Medulla oblongata (tissue), 1 donor: ENCODE measurements around the gene GFRA1.

Source experiments
- DNase-seq: peaks from one replicate; pipeline ENCODE4 v3.0.0-alpha.2; 2015; ENCODE audit errors: extremely low spot score

Gene GFRA1

DNA sequence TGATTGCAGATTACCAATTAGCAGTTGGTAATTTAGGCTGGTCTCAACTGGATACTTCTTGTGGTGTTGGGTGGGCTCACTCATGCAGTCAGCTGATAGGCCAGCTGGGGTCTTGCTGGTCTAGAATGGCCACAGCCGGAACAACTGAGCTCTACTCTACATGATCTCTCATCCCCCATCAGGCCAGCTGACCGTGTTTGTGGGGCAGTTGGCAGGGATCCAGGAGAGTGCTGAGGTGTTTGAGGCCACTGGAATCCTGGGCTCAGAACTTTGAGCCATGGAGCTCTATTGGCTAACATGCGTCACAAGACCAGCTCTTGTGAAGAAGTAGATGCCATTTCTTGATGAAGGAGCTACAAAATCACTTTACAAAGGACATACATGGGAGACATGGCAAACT is 242.4 kb downstream of the GFRA1 start:
- DNase-seq: no peak

DNA sequence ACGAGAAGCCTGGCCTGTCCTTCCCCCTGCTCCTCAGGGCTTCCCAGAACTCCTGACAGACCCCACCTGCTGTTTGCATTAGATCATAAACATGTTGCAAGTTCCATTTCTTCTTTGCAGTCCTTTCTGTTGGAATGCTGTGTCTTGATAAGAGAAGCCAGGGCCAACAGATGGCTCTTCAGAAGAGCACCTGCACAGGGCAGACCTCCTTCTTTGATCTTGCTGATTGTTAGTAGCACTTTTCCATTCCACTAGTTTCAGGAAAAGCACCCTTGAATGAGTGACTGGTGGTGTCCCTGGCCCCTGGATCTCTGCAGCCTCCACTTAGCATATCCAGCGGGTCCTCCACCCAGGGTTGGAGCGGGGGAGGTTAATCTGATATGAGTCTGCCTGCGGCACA is 243.2 kb downstream of the GFRA1 start:
- no peak for DNase-seq

DNA sequence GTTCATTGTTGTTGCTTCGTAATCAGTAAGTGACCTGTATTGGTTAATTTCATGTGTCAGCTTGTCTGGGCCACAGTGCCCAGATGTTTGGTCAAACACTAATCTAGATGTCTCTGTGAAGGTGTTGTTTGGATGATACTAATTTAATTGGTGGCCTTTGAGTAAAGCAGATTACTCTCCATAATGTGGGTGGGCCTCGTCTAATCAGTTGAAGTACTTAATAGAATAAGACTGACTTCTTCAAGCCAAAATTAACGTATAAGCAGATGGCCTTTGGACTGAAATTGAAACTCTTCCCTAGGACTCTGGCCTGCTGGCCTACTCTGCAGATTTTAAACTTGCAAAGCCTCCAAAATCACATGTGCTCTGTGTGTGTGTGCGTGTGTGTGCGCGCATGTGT is 245.7 kb downstream of the GFRA1 start:
- no peak for DNase-seq

DNA sequence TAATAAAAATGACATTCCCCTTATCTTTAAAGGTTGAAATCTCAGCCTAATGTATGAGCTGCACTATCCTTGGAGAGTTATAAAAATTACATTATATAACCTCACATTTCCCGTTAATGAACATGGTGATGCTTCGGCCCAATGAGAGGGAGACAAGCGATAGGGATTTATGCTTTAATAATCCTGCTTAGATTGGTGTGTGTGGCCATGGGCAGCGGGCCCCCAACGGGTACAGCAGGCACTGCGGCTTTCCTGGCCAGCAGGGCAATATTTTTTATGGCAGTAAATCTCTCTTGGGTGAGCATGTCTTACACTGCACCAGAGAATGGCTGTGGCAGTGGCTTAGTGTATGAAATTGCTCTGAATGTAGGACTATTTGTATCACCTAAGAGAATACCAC is 246.3 kb downstream of the GFRA1 start:
- no peak for DNase-seq

DNA sequence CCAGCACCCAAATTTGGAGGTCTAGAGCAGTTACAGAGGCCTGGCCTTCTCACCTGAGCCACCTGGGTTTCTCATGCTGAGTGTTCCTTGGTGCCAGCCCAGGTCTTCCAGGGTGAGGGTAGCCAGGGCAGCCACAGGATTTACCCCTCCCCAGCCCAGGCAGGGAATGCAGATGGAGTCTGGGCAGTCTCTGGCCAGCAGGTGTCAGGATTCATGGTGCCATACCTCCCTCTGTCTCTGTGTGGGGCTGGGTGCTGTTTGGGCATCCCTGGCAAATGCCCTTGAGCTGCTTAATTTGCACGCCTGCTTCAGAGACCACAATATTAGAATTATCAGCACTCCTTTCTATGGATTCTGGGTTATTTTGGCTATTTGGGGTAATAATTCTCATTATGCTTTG is 246.7 kb downstream of the GFRA1 start:
- no peak for DNase-seq

DNA sequence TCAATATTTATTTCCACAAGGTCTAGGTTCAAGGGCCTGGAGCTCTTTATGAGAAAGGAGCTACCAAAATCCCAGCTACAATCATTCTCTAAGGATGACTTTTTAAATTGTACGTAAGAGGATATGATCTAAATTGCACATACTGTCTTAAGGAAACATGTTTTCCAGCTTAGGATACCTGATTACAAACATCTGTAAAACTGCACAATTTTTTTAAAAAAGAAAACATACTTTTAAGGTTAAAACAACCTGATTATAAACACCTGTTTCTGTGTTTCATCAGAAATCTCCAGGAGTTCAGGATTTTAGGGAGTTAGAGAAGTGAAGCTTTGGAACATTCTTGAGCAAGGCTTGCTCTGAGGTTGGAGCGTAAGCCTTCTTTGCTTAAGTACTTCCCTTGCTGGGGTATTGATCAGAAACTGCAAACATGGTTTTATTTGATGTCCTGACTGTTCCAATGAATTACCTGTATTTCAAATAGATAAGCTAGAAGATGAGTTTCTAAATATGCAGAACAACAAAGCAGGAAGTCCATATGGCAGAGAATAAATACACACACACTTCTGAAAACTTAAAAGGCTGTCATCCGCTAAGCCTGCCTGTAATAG is 248.6 kb downstream of the GFRA1 start:
- DNase-seq: no peak

DNA sequence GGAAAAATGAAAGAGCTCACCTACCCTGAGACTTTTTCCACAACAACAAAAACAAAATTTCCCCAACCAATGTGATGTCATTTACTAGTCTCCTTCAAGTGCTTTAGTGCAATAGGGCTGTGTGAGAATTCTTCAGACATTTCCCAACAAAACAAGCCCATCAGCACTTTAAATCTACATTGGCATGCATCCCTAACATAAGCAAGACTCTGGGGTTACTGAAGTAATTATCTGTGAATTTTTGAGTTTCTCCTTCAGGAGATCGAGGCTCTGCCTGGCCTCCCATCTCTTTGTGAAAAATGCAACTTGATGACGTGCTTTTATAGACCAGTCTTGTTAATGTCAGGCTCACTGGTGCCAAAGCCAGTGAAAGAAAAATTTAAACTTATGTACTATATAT is 255.6 kb downstream of the GFRA1 start:
- DNase-seq: no peak

DNA sequence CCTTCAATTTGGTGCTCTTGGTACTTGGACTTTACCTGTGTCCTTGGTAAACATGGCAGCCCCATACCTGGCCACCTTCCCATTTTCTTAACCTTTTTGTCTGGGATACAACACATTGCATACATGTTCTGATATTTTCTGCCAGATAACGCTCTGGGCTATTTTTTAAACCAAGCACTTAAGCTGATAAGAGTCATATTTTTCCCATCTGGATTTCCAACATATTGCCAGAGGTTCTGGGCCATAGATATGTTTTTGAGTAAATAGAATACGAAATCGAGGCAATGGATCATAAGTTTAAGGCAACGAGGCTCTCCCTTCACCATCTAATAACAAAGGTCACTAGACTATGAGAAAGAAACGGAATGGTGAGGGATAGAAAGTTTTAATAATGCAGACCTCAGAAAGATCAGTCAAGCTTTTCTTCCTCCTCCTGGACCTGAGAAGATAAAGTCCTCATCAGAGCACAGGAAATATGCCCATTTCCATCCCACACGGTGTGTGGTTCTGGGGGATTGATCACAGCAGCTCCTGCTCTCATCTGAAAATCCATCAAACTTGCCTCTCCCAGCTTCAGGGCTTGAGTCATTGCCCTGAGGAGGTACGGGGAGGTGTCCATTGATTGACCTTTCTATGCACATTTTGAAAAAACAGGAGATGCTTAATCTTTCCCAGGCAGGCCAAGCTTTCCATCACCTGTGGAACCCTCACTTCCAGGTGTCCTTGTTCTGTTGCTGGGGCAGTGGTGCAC is 257.2 kb downstream of the GFRA1 start:
- no peak for DNase-seq

DNA sequence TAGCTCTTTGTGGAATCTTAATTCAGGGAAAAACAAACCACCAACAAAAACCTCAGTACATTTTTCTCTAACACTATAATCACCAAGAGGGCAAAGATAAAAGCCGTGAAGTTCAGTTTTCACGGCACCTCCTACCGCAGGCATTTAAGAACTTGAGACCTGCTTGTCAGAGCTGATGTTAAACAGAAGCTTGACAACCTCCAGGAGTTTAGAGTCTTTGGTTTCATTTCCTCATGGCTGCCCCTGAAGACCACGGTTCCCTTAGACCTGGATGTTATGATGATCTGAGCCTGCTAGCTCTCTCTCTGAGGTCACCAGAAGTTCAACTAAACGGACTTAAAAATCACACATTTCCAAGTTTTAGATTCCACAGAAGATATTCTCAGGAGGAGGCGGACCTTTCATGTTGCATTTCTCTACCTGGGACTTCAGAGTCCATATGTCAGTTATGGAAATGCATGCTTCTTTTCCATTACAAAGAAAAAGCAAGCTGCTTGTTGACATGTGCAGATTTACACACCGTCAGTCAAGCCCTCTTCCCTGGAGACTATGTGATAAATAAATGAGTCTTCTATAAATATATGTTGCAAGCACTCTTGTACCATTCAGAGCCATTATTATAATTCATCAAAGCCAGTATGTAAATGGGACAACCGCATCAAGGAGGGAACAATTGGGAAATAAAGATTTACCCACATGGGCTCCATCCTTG is 258.0 kb downstream of the GFRA1 start:
- no peak for DNase-seq

DNA sequence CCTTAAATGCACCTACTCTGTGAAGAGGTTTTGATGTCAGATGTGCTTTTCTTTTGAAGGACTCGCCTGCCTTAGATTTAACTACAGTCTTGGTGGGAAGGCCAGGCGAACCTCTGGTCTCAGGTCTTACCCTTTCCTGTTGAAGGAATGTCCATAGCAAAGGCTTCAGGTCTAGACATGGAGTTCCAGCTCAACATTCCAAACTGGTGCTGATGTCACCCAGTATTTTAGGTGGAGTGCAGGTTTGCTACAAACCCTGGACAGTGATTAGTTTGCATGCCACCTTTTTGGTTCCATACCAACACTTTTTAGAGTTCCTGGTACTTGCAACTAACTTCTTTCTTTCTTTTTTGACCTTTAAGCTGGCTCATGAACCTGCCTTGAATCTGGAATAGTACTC is 258.7 kb downstream of the GFRA1 start:
- DNase-seq: no peak

DNA sequence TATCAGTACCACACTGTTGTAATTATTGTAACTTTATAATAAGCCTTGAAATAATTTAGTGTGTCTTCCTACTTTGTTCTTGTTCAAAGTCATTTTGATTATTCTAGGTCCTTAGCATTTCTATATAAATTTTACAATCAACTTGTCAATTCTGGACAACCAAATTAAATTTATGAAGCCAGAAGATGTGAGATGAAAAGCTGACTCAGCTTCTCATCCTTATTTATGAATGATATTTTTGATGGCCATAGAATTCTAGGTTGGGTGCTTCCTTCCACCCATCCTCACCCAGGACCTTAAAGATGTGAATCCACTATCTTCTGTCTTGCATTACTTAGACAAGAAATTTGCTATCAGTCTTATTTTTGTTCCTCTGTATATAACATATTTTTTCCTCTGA is 261.1 kb downstream of the GFRA1 start:
- DNase-seq: no peak

DNA sequence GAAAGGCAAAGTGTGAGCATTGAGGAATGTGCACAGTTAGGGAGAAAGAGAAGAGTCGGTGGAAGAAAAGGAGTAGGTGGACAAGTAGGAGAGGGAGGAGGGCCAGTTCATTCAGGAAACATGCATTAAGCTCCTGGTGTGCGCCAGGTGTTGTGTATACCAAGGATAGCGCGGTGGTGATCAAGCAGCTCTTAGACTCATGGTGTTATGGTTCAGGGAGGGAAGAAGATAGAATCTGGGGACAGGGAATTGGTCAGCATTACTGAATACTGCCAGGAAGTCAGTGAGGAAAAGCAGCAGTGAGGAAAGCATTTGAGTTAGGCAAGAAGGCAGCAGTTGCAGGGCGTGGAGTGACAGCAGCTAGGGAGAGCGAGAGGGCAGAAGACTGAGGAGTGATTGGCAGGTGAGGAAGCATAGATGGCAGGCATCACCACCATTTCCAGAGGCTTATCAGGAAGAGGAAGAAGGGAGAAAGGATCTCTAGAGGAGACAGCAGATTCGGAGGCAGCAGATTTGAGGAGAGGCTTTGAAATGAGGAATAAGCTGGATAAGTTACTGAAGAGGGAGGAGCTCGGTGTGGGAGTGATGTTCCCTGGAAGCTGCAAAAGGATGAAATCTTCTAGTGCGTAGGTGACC is 265.6 kb downstream of the GFRA1 start:
- DNase-seq: no peak
